Thymus (tissue), 11 donors: ENCODE measurements around the gene PSMB7. TPM values are rescaled to one million over a fixed set of nuclear protein-coding genes. Genes with fewer than 3 reads are reported as not detected.
"Not testable (repeated sequence)": the region's sequence is repeated elsewhere in the genome, so short reads cannot be mapped to it uniquely, and the experiment has no call there.

ENCODE experiments used
- DNase-seq, 9 donors: peaks; one replicate each; pipeline ENCODE4 v3.0.0-alpha.2; 2013; ENCODE audit warnings: low spot score in 9 of 9, low read depth in 6 of 9, missing footprints in 1 of 9
- H3K27ac ChIP-seq, 2 donors: one replicate each; pipeline ENCODE4 v1.5.1; 2013; ENCODE audit warnings: control low read depth in 1 of 2, low read depth in 1 of 2, low read length in 1 of 2, mild to moderate bottlenecking in 1 of 2, moderate library complexity in 1 of 2
- H3K27me3 ChIP-seq, 2 donors: one replicate each; pipeline ENCODE4 v1.5.1; 2013; ENCODE audit warnings: low read length in 1 of 2; ENCODE audit not compliant: control insufficient read depth in 2 of 2, insufficient read depth in 1 of 2
- H3K36me3 ChIP-seq, 2 donors: one replicate each; pipeline ENCODE4 v1.5.1; 2013; ENCODE audit warnings: low read length in 1 of 2, mild to moderate bottlenecking in 1 of 2, moderate library complexity in 1 of 2; ENCODE audit not compliant: control insufficient read depth in 2 of 2, insufficient read depth in 2 of 2
- H3K4me1 ChIP-seq, 2 donors: one replicate each; pipeline ENCODE4 v1.5.1; 2013; ENCODE audit warnings: low read length in 2 of 2; ENCODE audit not compliant: control insufficient read depth in 2 of 2, insufficient read depth in 2 of 2
- H3K4me3 ChIP-seq, 2 donors: one replicate each; pipeline ENCODE4 v1.5.1; 2013; ENCODE audit warnings: low read length in 2 of 2, control low read depth in 1 of 2, mild to moderate bottlenecking in 1 of 2
- H3K9me3 ChIP-seq, 2 donors: one replicate each; pipeline ENCODE4 v1.5.1; 2013; ENCODE audit warnings: low read length in 1 of 2, mild to moderate bottlenecking in 1 of 2; ENCODE audit not compliant: control insufficient read depth in 2 of 2, insufficient read depth in 1 of 2
- WGBS: extraction: QIAGEN DNeasy Blood & Tissue Kit; methylation state at CpG from one replicate; pipeline ENCODE4 v1.1.7; 2013; 5-methylcytosine and 5-hydroxymethylcytosine counted together
- polyA plus RNA-seq: library from polyadenylated mRNA; stranded (reverse); fragments of 200-250 nt; gene quantifications from one replicate; pipeline ENCODE4 v1.2.3, GENCODE V29; 2013
- total RNA-seq: library from RNA; stranded (reverse); fragments of 120-200 nt; gene quantifications from one replicate; pipeline ENCODE4 v1.2.4, GENCODE V29; 2013
- donor health status: healthy.

Gene PSMB7
- total and polyA plus RNA-seq, 2 donors = 132 to 177 TPM

DNA sequence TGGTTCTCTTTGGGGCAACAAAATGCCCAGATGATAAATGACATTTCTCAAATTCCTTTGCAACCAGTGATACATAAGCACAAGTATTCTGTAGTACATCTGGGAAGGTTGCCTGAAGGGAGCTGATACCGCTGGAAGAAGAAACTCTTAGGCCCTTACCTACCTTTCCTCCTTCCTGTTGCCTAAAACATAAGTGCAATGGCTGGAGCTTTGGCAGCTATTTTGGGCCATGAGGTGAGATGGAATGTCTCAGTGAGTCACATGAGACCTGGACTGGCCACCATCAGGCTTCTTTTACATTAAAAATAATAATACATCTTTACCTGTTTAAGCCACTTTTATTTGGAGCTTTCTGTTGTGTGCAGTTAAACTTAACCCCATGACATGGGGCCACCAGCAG is 23.8 kb upstream of the PSMB7 start:
- peaks cover 0 to 25% of the 10 kb centered on the region in 2 donors for H3K27me3 ChIP-seq
- H3K4me3 ChIP-seq = no peak overlapping the region
- no peaks in the 10 kb centered on the region for H3K36me3 ChIP-seq
- H3K27ac ChIP-seq = no peak overlapping the region
- DNase-seq = no peak
- 100% methylated on average over 1 of the region's 1 CpG for WGBS
- H3K4me1 ChIP-seq = no peaks in the 10 kb centered on the region
- H3K9me3 ChIP-seq = no peaks in the 10 kb centered on the region

- Histone ChIP-seq H3K36me3 (no peaks in the 10 kb centered on the region), H3K4me3 (no peak overlapping the region), H3K9me3 (no peaks in the 10 kb centered on the region), H3K4me1 (no peaks in the 10 kb centered on the region), H3K27me3 (peaks cover 0 to 25% of the 10 kb centered on the region in 2 donors), H3K27ac (no peak overlapping the region)
- WGBS = 95% methylated on average over 9 of the region's 9 CpGs
- DNase-seq = no peak
Observed at GRCh38 chr9:124438091-124438490, 22.8 kb upstream of the PSMB7 start.

DNA sequence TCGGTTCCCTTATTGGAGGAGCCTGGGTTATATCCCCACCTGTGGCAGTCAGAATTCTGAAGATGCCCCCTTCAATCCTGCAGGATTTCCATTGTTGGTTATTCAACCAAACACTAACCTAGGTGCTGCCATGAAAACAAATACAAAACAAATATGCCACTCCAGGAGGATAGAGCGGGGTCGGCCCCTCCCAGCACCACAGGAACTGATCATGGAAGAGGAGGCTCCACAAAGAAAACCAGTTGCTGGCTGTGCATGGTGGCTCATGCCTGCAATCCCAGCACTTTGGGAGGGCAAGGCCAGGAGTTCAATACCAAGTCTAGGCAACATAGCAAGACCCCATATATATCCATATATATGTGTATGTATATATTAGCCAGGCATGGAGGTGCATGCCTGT is 21.8 kb upstream of the PSMB7 start:
- 98% methylated on average over 3 of the region's 3 CpGs for WGBS
- Histone ChIP-seq H3K4me1 (no peaks in the 10 kb centered on the region), H3K9me3 (no peaks in the 10 kb centered on the region), H3K27ac (no peak overlapping the region), H3K36me3 (no peaks in the 10 kb centered on the region), H3K4me3 (no peak overlapping the region), H3K27me3 (peaks cover 0 to 21% of the 10 kb centered on the region in 2 donors)
- DNase-seq = no peak

DNA sequence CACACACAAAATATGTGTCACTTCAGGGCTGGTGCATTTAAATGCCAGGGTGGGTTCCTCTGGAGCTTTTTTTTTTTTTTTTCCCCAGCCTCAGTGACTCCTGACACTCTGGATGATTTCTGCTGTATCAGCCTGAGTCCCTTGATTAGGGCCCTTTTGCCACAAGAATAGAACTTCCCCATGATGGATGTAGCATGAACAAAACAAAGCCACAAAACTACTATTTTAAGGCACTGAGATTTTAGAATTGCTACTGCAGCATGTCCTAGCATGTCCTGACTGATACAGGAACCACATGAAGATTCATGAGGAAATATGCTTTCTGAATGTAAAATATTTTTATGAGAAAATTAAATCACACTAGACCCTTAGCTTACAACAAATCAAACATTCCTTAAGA is 21.1 kb upstream of the PSMB7 start:
- Histone ChIP-seq H3K9me3 (no peaks in the 10 kb centered on the region), H3K36me3 (no peaks in the 10 kb centered on the region), H3K27me3 (peaks cover 0 to 15% of the 10 kb centered on the region in 2 donors), H3K4me3 (no peak overlapping the region), H3K27ac (no peak overlapping the region), H3K4me1 (no peaks in the 10 kb centered on the region)
- no peak for DNase-seq

- H3K4me3 ChIP-seq = no peak overlapping the region
- H3K27ac ChIP-seq = no peak overlapping the region
- 97% methylated on average over 4 of the region's 4 CpGs for WGBS
Observed at GRCh38 chr9:124429530-124429867, 14.3 kb upstream of the PSMB7 start.

DNA sequence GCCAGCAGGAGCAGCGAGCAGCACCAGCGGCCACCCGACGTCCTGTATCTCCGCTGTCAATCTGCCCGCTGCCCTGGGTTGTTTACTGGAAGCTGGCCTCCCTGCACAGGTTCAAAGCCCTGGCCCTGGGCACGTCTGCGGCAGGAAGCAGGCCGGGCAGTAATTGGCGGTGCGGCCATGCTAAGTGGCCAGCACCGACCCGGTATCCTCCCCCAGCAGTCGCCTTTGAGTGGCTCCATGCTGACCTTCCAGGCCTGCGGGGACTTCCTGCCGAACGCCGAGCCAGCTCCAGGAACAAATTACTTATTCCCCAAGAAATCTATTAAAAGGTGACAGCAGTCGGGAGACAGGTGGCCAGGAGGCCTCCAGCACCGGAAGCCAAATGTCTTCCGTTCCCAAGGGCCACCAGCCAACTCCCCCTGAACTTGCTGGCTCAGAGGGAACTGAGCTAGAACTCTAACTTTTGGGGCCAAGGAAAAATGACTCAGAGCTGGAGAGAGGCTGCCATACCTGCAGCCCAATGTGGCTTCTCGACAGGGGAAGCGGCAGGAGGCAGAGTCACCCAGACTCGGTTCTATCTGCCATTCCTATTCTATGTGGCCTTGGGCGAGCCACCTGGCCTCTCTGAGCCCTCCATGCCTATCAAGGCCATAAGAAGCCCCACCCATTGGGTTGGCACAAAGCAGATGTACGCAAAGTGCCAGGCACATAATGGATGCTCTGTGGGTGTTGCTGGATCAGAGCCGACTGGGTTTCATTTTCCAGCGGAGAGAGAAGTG is 13.7 kb upstream of the PSMB7 start:
- Histone ChIP-seq H3K27me3 (peaks cover 0 to 7% of the 10 kb centered on the region in 2 donors), H3K27ac (no peak overlapping the region), H3K4me3 (no peak overlapping the region), H3K9me3 (no peaks in the 10 kb centered on the region), H3K36me3 (no peaks in the 10 kb centered on the region), H3K4me1 (no peaks in the 10 kb centered on the region)
- DNase-seq = no peak
- 95% methylated on average over 28 of the region's 28 CpGs for WGBS

More at GRCh38 chr9:124429530-124429867, 14.3 kb upstream of the PSMB7 start:
- Histone ChIP-seq H3K9me3 (no peaks in the 10 kb centered on the region), H3K27me3 (peaks cover 0 to 4% of the 10 kb centered on the region in 2 donors), H3K36me3 (no peaks in the 10 kb centered on the region), H3K4me1 (no peaks in the 10 kb centered on the region)
- no peak for DNase-seq

DNA sequence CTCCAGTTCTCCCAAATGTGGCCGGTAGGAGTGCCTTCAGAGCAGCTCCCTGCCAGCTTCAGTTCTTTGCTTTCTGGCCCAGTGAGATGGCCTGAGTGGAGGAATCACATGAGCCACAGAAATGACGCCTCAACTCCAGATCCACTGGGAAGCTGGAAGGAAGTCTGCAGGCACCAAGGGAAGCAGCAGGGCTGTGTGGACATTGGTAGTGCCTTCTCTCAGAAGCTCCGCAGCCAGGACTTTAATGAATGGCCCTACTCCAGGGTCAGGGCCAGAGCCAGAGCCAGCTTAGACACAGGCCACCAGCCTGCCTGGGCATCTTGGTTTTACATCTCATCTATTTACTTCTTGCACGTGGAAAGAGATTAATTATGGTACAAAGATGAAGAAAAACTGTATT is 12.0 kb upstream of the PSMB7 start:
- Histone ChIP-seq H3K36me3 (no peaks in the 10 kb centered on the region), H3K4me1 (no peaks in the 10 kb centered on the region), H3K9me3 (no peaks in the 10 kb centered on the region), H3K4me3 (no peak overlapping the region), H3K27ac (no peak overlapping the region), H3K27me3 (peaks cover 0 to 13% of the 10 kb centered on the region in 2 donors)
- no peak for DNase-seq
- WGBS = 72% methylated on average over 4 of the region's 4 CpGs

DNA sequence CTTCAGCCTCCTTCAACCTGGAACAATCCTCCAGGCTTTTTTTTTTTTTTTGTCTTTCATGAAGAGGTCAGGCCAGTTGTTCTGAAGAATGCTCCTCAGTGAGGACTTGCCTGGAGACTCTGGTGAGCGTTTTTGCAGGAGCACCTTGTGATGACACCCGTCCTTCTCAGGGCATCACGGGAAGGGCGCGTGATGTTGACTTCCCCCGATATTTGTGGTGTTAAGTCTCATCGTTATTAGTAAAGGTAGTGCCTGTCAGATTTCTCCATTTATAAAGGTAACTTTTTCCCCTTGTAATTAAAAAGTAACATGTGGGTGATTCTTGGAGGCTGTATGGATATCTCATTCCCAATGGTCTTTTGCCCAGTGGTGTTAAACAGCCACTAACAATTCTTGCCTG is 11.1 kb upstream of the PSMB7 start:
- Histone ChIP-seq H3K36me3 (no peaks in the 10 kb centered on the region), H3K27me3 (peaks cover 0 to 13% of the 10 kb centered on the region in 2 donors), H3K4me3 (no peak overlapping the region), H3K9me3 (no peaks in the 10 kb centered on the region), H3K4me1 (no peaks in the 10 kb centered on the region), H3K27ac (no peak overlapping the region)
- WGBS = 95% methylated on average over 7 of the region's 7 CpGs
- DNase-seq = no peak

DNA sequence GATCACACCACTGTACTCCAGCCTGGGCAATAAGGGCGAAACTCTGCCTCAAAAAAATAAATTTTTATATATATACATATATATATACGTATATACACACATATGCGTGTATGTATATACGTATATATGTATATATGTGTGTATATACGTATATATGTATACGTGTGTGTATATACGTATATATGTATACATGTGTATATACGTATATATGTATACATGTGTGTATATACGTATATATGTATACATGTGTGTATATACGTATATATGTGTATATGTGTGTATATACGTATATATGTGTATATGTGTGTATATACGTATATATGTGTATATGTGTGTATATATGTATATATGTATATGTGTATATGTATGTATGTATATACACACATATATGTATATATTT is 10.5 kb upstream of the PSMB7 start:
- not testable (repeated sequence) for H3K9me3 ChIP-seq, H3K4me1 ChIP-seq, DNase-seq, H3K4me3 ChIP-seq, H3K27ac ChIP-seq, H3K36me3 ChIP-seq
- H3K27me3 ChIP-seq = peaks cover 0 to 13% of the 10 kb centered on the region in 2 donors
- 79% methylated on average over 12 of the region's 12 CpGs for WGBS
